ENCODE data around the gene OR10H3. TPM values are rescaled to one million over a fixed set of nuclear protein-coding genes. Genes with fewer than 3 reads are reported as not detected.

OR10H3 gene
- polyA plus RNA-seq, 1 of the 3 experiments (the other 2 are of a cell fraction), result not detected

DNA sequence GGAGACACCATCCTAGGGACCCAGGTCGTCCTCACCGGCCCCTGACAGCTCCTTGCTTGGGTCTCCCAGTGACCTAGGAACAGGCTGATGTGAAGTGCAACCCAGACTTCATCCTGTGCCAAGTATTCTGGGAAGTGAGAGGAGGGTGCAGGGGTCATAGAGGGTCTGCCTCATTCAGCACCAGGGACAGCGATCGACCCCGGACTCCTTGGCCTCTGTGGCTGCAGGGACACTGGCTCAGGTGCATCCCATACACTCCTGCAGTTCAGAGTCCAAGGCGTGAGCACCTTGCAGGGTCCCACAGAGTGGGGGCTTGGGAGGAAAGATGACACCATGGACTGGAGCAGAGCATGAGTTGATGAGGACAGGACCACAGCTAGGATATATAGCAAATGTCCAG lies 20.0 kb upstream of the OR10H3 start:
- POLR2A ChIA-PET, result no interaction called here
- no peaks in the 10 kb centered on the region for H3K79me2 ChIP-seq (ENCODE audit: insufficient read depth)
- H2AFZ ChIP-seq (ENCODE audit: low read depth), result no peak overlapping the region
- H3K4me3 ChIP-seq (ENCODE audit: low read depth in 2 of 2, low read length in 1 of 2), result no peak overlapping the region
- TF ChIP-seq NRF1 (IDR thresholded peaks at IDR 0.05; ENCODE audit: low read depth, low read length), result no peak
- TF ChIP-seq REST (IDR thresholded peaks at IDR 0.05; ENCODE audit: low read depth, low read length), result peak; percentile 85; the same call in 1 of the 2 replicates
- no peak overlapping the region for H3K9ac ChIP-seq
- CTCF ChIA-PET, result no interaction called here
- H3K36me3 ChIP-seq (replicated peaks in 1 of 2; ENCODE audit: control insufficient read depth in 1 of 2, insufficient read depth in 2 of 2, low read length in 1 of 2), result no peaks in the 10 kb centered on the region
- H3K9me3 ChIP-seq, result no peaks in the 10 kb centered on the region
- no peaks in the 10 kb centered on the region for H3F3A ChIP-seq (replicated peaks; ENCODE audit: insufficient read depth)
- no peak overlapping the region for H3K27ac ChIP-seq (ENCODE audit: low read depth in 2 of 2, low read length in 1 of 2)
- no peaks in the 10 kb centered on the region for H4K20me1 ChIP-seq (ENCODE audit: insufficient read depth)
- no peak overlapping the region for H3K4me2 ChIP-seq
- WGBS (ENCODE audit: low lambda C conversion rate), result 2% methylated on average over 6 of the region's 6 CpGs
- no peaks in the 10 kb centered on the region for H3K27me3 ChIP-seq (ENCODE audit: insufficient read depth)
- H3K4me1 ChIP-seq (ENCODE audit: control insufficient read depth in 1 of 2, insufficient read depth in 2 of 2, low read depth in 1 of 2, low read length in 1 of 2), result no peaks in the 10 kb centered on the region
- DNase-seq, result no peak
- no peaks in the 10 kb centered on the region for H3K9me2 ChIP-seq

DNA sequence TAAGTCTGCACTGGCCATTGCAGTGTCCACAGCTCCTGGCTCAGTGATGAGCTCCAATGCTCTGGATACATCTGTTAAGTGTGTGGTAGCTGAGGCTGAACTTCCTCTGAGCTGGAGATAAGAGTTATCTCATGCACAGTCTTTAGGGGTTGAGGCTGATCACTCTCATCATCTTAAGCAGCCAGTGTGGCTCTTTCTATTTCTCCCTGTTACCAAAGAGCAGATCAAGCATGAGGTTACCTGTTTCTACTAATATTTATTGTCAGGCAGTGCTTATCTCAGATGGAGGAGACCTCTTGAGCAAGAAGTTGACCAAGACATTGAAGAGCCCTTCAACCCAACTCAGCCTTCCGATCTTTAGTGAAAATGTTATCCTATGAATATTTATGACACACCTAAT lies 16.5 kb upstream of the OR10H3 start:
- no peaks in the 10 kb centered on the region for H3K9me3 ChIP-seq
- no peak overlapping the region for H3K4me2 ChIP-seq
- H4K20me1 ChIP-seq (ENCODE audit: insufficient read depth), result no peaks in the 10 kb centered on the region
- H3K4me1 ChIP-seq (ENCODE audit: control insufficient read depth in 1 of 2, insufficient read depth in 2 of 2, low read depth in 1 of 2, low read length in 1 of 2), result no peaks in the 10 kb centered on the region
- ChIA-PET POLR2A (no interaction called here), CTCF (no interaction called here)
- DNase-seq, result no peak
- H3K9me2 ChIP-seq, result no peaks in the 10 kb centered on the region
- WGBS (ENCODE audit: low lambda C conversion rate), result 0% methylated on average over 1 of the region's 1 CpG
- H3K79me2 ChIP-seq (ENCODE audit: insufficient read depth), result no peaks in the 10 kb centered on the region
- TF ChIP-seq RAD21 (IDR thresholded peaks at IDR 0.05; ENCODE audit: low read length) (no peak), MXI1 (IDR thresholded peaks at IDR 0.05; ENCODE audit: low read depth, low read length) (no peak), FOSL2 (IDR thresholded peaks at IDR 0.05; ENCODE audit: borderline replicate concordance, low read depth) (no peak), USF2 (IDR thresholded peaks at IDR 0.05; ENCODE audit: borderline replicate concordance, low read depth, low read length) (no peak), EZH2phosphoT487 (IDR thresholded peaks at IDR 0.05; ENCODE audit: borderline replicate concordance, low read depth) (no peak), TAF1 (IDR thresholded peaks at IDR 0.05; ENCODE audit: borderline replicate concordance, low read depth, low read length) (no peak)
- no peaks in the 10 kb centered on the region for H3K36me3 ChIP-seq (replicated peaks in 1 of 2; ENCODE audit: control insufficient read depth in 1 of 2, insufficient read depth in 2 of 2, low read length in 1 of 2)
- H3K9ac ChIP-seq, result no peak overlapping the region
- H3K27me3 ChIP-seq (ENCODE audit: insufficient read depth), result no peaks in the 10 kb centered on the region
- no peak overlapping the region for H2AFZ ChIP-seq (ENCODE audit: low read depth)
- no peak overlapping the region for H3K27ac ChIP-seq (ENCODE audit: low read depth in 2 of 2, low read length in 1 of 2)
- H3F3A ChIP-seq (replicated peaks; ENCODE audit: insufficient read depth), result no peaks in the 10 kb centered on the region
- no peak overlapping the region for H3K4me3 ChIP-seq (ENCODE audit: low read depth in 2 of 2, low read length in 1 of 2)

Data from SK-N-SH (cell line).